Progenitor cell of endocrine pancreas (in vitro differentiated cells): ENCODE measurements around the gene PRRC2C. TPM values are rescaled to one million over a fixed set of nuclear protein-coding genes. Genes with fewer than 3 reads are reported as not detected.

Source experiments
- DNase-seq: peaks from one replicate; pipeline ENCODE4 v3.0.0; 2021; ENCODE audit warnings: low spot score; ENCODE audit not compliant: unreplicated experiment
- H3K27ac Mint-ChIP-seq: 2 replicates; pipeline ENCODE4 v1.8.0; 2021; ENCODE audit warnings: mild to moderate bottlenecking, moderate library complexity, mixed read lengths
- H3K27me3 Mint-ChIP-seq: 2 replicates; pipeline ENCODE4 v1.8.0; 2021; ENCODE audit warnings: mixed read lengths
- H3K36me3 Mint-ChIP-seq: 2 replicates; pipeline ENCODE4 v1.8.0; 2022; ENCODE audit warnings: mixed read lengths; ENCODE audit not compliant: insufficient read depth
- H3K4me1 Mint-ChIP-seq: 2 replicates; pipeline ENCODE4 v1.8.0; 2021; ENCODE audit warnings: low read depth, mixed read lengths
- H3K4me3 Mint-ChIP-seq: 2 replicates; pipeline ENCODE4 v1.8.0; 2021; ENCODE audit warnings: low read depth, mild to moderate bottlenecking, moderate library complexity, mixed read lengths
- H3K9me3 Mint-ChIP-seq: 2 replicates; pipeline ENCODE4 v1.8.0; 2021; ENCODE audit warnings: low read depth, mixed read lengths
- CTCF ChIP-seq: fragments of 200-600 bp; sonication (generic); IDR thresholded peaks from one replicate; pipeline ENCODE4 v1.5.0; 2021; ENCODE audit warnings: antibody characterized with exemption, mild to moderate bottlenecking; ENCODE audit not compliant: unreplicated experiment
- total RNA-seq: library from RNA; stranded (reverse); gene quantifications from 2 replicates; pipeline ENCODE4 v1.2.1, GENCODE V29; 2021

Gene PRRC2C
- total RNA-seq, 1 donor from 2014 or later = 213 TPM

GRCh38 chr1:171457412-171457811 lies 27.9 kb upstream of the PRRC2C start:
- H3K36me3 Mint-ChIP-seq = peaks cover 2% of the 10 kb centered on the region
- no peak overlapping the region for H3K4me3 Mint-ChIP-seq
- no peak for TF ChIP-seq CTCF

GRCh38 chr1:171460018-171460620 lies 25.2 kb upstream of the PRRC2C start:
- Mint-ChIP-seq H3K4me1 (no peaks in the 10 kb centered on the region), H3K27me3 (no peaks in the 10 kb centered on the region), H3K27ac (no peak overlapping the region), H3K4me3 (no peak overlapping the region), H3K36me3 (no peaks in the 10 kb centered on the region), H3K9me3 (no peaks in the 10 kb centered on the region)
- no peak for DNase-seq
- no peak for TF ChIP-seq CTCF

More at GRCh38 chr1:171457412-171457811, 27.9 kb upstream of the PRRC2C start:
- DNase-seq = no peak
- H3K4me1 Mint-ChIP-seq = no peaks in the 10 kb centered on the region
- peaks cover 3% of the 10 kb centered on the region for H3K9me3 Mint-ChIP-seq
- no peak overlapping the region for H3K27ac Mint-ChIP-seq
- no peaks in the 10 kb centered on the region for H3K27me3 Mint-ChIP-seq

GRCh38 chr1:171467626-171468025 lies 17.7 kb upstream of the PRRC2C start:
- no peak for DNase-seq
- Mint-ChIP-seq H3K4me3 (no peak overlapping the region), H3K4me1 (no peaks in the 10 kb centered on the region), H3K27me3 (no peaks in the 10 kb centered on the region), H3K36me3 (no peaks in the 10 kb centered on the region), H3K27ac (no peak overlapping the region), H3K9me3 (no peaks in the 10 kb centered on the region)
- no peak for TF ChIP-seq CTCF

- Mint-ChIP-seq H3K9me3 (peaks cover 3% of the 10 kb centered on the region), H3K27ac (no peak overlapping the region), H3K27me3 (no peaks in the 10 kb centered on the region), H3K36me3 (no peaks in the 10 kb centered on the region), H3K4me1 (no peaks in the 10 kb centered on the region), H3K4me3 (no peak overlapping the region)
- TF ChIP-seq CTCF = no peak
- no peak for DNase-seq
These were observed 17.1 kb upstream of the PRRC2C start for GRCh38 chr1:171468120-171468750.

GRCh38 chr1:171470726-171471125 lies 14.6 kb upstream of the PRRC2C start:
- no peak overlapping the region for H3K27ac Mint-ChIP-seq
- no peak overlapping the region for H3K4me3 Mint-ChIP-seq
- H3K9me3 Mint-ChIP-seq = peaks cover 3% of the 10 kb centered on the region
- no peaks in the 10 kb centered on the region for H3K27me3 Mint-ChIP-seq
- no peak for TF ChIP-seq CTCF
- no peaks in the 10 kb centered on the region for H3K4me1 Mint-ChIP-seq
- DNase-seq = no peak
- no peaks in the 10 kb centered on the region for H3K36me3 Mint-ChIP-seq
